ENCODE measurements around the gene OLFM1.

OLFM1 gene

GRCh38 chr9:135163023-135163780 lies 75.7 kb downstream of the OLFM1 start:
- H3K27ac ChIP-seq: no peak overlapping the region
- TF ChIP-seq, protein P1, sequence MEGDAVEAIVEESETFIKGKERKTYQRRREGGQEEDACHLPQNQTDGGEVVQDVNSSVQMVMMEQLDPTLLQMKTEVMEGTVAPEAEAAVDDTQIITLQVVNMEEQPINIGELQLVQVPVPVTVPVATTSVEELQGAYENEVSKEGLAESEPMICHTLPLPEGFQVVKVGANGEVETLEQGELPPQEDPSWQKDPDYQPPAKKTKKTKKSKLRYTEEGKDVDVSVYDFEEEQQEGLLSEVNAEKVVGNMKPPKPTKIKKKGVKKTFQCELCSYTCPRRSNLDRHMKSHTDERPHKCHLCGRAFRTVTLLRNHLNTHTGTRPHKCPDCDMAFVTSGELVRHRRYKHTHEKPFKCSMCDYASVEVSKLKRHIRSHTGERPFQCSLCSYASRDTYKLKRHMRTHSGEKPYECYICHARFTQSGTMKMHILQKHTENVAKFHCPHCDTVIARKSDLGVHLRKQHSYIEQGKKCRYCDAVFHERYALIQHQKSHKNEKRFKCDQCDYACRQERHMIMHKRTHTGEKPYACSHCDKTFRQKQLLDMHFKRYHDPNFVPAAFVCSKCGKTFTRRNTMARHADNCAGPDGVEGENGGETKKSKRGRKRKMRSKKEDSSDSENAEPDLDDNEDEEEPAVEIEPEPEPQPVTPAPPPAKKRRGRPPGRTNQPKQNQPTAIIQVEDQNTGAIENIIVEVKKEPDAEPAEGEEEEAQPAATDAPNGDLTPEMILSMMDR (conservative IDR thresholded peaks at IDR 0.05): no peak

GRCh38 chr9:135164036-135164435 lies 76.6 kb downstream of the OLFM1 start:
- H3K27ac ChIP-seq: no peak overlapping the region
- TF ChIP-seq, protein P1 (conservative IDR thresholded peaks at IDR 0.05): no peak

GRCh38 chr9:135165003-135165711 lies 77.7 kb downstream of the OLFM1 start:
- no peak overlapping the region for H3K27ac ChIP-seq
- TF ChIP-seq, protein P1 (conservative IDR thresholded peaks at IDR 0.05): no peak

- no peak overlapping the region for H3K27ac ChIP-seq
- TF ChIP-seq, protein P1 (conservative IDR thresholded peaks at IDR 0.05): no peak
Measured at GRCh38 chr9:135165756-135166519, 78.5 kb downstream of the OLFM1 start.

- H3K27ac ChIP-seq: no peak overlapping the region
Measured at GRCh38 chr9:135166565-135166964, 79.1 kb downstream of the OLFM1 start.

GRCh38 chr9:135167356-135167755 lies 79.9 kb downstream of the OLFM1 start:
- H3K27ac ChIP-seq: no peak overlapping the region
- TF ChIP-seq, protein P1 (conservative IDR thresholded peaks at IDR 0.05): no peak

More at GRCh38 chr9:135166565-135166964, 79.1 kb downstream of the OLFM1 start:
- TF ChIP-seq, protein P1 (conservative IDR thresholded peaks at IDR 0.05): no peak

Measured in VCaP (cell line).